ENCODE results near the gene WDR77.

DNA sequence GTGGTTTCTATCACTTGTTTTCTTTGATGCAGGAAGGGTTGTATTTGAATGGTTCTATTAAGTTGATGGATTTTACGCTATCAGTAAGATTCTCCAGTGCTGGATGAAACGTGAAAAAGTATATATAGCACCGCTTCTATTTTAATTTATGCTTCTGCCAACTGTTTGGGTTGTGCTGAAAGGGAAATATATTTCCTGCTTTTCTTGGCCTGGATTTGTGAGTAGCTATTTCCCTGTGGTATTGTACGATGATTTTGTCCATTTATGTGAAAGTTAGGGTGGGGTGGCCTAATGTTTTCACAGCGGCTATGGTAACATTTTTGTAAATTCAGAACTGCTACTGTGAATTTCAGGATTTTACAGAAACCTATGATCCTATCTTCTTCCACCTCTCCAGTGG, 25.1 kb upstream of the WDR77 start:
- TF ChIP-seq CTCF (conservative IDR thresholded peaks at IDR 0.05; ENCODE audit: low read length), result no peak
- no peak for TF ChIP-seq EZH2phosphoT487 (IDR thresholded peaks at IDR 0.05; ENCODE audit: borderline replicate concordance)
